GM13976 (cell line): ENCODE results near the gene GDPD3.

Source experiments
- DNase-seq: peaks from one replicate; pipeline ENCODE4 v3.0.0; 2012; ENCODE audit warnings: low spot score
- in situ Hi-C: fragments of 300-500 bp; cut with MboI; formaldehyde crosslinking; loops from one replicate; pipeline ENCODE4 v1.12.0; 2022; ENCODE audit warnings: low sequenced_read_pairs, mixed read lengths, inconsistent platforms; ENCODE audit not compliant: unreplicated experiment
- TF ChIP-seq, protein P1 (sequence below): IDR thresholded peaks from 2 replicates; pipeline ENCODE4 v1.5.1; 2012; ENCODE audit warnings: borderline replicate concordance, mild to moderate bottlenecking; ENCODE audit not compliant: insufficient read depth; ENCODE audit errors: extremely low read depth, missing control alignments, control extremely low read depth

GDPD3 gene

DNA sequence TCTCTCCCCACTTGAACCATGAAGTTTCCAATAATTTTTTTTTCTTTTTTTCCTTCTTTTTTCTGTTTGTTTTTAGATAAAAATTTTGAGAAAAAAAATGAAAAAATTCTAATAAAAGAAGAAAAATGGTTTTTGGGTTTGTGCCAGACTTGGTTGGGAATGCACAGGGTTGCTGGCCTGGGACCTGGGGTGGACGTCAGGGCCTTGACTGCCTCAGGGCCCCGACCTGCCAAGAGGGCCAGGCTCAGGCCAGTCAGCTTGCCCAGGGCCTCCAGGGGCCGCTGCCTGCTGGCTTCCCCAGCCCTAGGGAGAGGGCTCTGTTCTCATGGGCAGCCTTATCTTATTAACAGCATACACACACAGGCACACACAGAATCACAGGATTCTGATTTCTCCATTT is 28.1 kb downstream of the GDPD3 start:
- DNase-seq: no peak
- in situ Hi-C loops: no loop called here
- TF ChIP-seq, protein P1, sequence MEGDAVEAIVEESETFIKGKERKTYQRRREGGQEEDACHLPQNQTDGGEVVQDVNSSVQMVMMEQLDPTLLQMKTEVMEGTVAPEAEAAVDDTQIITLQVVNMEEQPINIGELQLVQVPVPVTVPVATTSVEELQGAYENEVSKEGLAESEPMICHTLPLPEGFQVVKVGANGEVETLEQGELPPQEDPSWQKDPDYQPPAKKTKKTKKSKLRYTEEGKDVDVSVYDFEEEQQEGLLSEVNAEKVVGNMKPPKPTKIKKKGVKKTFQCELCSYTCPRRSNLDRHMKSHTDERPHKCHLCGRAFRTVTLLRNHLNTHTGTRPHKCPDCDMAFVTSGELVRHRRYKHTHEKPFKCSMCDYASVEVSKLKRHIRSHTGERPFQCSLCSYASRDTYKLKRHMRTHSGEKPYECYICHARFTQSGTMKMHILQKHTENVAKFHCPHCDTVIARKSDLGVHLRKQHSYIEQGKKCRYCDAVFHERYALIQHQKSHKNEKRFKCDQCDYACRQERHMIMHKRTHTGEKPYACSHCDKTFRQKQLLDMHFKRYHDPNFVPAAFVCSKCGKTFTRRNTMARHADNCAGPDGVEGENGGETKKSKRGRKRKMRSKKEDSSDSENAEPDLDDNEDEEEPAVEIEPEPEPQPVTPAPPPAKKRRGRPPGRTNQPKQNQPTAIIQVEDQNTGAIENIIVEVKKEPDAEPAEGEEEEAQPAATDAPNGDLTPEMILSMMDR: no peak

DNA sequence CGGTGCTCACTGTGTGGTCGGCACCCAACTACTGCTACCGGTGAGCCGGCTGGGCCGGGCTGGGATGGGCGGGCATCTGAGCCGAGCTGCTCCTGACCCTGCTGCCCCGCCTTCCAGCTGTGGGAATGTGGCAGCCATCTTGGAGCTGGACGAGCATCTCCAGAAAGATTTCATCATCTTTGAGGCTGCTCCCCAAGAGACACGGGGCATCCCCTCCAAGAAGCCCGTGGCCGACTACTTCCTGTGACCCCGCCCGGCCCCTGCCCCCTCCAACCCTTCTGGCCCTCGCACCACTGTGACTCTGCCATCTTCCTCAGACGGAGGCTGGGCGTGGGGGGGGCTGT is 28.5 kb downstream of the GDPD3 start:
- TF ChIP-seq, protein P1: no peak
- in situ Hi-C loops: no loop called here
- no peak for DNase-seq

DNA sequence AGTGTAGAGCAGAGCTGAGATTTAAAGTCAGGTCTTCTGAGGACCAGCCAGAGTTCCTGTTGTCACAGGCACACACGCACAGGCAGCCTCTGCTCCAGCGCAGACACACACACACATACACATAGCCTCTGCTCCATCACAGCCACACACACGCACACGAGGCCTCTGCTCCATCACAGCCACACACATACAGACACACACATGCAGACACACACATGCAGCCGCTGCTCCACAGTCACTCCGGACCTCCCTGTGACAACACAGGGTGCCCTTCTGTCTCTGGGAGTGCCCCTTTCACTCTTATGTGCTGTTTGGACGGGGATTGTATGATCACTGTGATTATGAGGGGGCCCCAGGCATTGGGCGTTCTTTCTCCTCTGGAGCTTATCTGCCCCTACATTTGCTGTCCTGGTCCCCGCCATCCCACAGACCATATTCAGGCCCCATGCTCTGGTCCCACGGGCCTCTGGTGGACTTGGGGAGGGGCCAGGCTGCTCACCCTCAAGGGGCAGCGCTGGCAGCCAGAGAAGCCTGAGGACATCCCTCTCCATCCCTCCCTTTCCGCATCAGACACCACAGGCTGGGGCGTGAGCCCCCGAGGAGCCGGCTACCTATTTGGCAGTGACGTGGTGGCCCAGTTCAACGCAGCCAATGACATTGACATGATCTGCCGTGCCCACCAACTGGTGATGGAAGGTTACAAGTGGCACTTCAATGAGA is 29.1 kb downstream of the GDPD3 start:
- TF ChIP-seq, protein P1: no peak
- in situ Hi-C loops: no loop called here
- DNase-seq: no peak

DNA sequence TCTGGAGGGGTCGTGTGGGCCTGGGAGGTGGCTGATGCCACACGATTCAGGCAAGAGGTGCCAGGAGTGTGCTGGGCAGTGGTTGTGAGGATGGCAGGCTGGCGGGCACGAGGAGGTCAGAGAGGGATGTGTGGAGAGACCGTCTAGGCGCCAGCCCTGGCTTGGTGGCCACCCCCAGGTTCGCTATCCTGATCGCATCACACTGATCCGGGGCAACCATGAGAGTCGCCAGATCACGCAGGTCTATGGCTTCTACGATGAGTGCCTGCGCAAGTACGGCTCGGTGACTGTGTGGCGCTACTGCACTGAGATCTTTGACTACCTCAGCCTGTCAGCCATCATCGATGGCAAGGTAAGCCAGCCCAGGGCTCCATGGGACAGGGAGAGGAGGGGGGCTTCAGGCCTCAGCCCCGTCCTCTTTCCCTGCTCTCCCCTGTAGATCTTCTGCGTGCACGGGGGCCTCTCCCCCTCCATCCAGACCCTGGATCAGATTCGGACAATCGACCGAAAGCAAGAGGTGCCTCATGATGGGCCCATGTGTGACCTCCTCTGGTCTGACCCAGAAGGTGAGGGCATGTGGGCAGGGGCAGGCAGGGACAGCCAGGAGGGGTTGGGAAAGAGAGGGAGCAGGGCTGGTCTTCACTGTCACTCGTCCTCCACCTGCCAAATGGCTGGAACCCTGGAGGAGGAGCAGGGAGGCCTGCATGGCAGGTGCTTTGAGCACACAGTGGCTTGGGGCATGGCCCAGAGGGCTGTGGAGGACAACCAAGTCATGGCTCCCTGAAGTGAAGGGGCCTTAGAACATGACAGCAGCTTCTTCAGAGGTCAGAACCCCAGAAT is 29.9 kb downstream of the GDPD3 start:
- TF ChIP-seq, protein P1: no peak
- DNase-seq: no peak
- in situ Hi-C loops: no loop called here

DNA sequence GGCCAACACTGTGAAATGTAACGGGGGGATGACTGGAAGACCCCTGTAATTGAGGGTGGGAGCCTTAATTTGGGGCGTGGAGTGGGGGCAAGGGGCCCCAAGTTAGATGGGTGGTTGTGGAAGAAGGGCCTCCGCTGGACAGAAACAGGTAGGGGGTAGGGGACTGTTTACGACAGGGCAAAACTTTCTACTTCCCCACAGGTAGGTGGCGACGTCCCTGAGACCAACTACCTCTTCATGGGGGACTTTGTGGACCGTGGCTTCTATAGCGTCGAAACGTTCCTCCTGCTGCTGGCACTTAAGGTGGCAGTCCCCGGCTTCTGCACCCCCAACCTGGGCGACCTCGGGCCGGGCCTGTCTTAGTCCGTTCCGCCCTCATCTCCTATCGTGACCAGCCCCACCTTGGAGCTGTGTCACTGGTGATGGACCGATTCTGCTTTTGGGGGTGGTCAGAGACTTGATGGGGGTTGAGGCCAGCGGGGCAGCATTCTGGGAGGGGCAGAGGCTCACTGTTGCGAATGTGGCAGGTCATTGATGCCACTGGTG is 30.7 kb downstream of the GDPD3 start:
- TF ChIP-seq, protein P1: peak; percentile 9
- DNase-seq: no peak
- in situ Hi-C loops: no loop called here

DNA sequence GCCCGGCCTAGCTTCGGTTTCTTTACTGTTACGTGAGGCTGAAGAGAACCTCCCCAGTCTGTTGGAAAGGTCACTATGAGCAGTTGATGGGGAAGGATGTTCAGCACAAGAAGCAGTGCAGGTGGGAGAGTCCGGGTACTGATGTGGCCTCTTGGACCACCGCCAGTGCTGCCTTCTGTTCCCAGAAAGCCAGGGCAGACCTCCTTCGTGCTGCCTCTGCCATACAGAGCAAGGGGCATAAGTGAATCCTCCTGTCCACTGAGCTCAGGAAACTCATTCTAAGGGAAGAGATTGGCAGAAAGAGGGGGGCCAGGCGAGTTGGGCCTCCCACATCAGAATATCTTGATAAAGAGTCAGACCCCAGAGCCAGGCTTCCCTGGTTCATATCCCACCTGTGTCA is 33.9 kb downstream of the GDPD3 start:
- TF ChIP-seq, protein P1: no peak
- no peak for DNase-seq
- in situ Hi-C loops: no loop called here
